Measurements from ENCODE around the gene BGN. TPM values are rescaled to one million over a fixed set of nuclear protein-coding genes. Genes with fewer than 3 reads are reported as not detected.

BGN gene
- total RNA-seq, 1 donor from 2014 or later: 50.0 TPM

GRCh38 chrX:153501530-153501929 is 6.8 kb downstream of the BGN start:
- H3K9me3 ChIP-seq (ENCODE audit: insufficient read depth, low read depth, low read length): no peaks in the 10 kb centered on the region
- Mint-ChIP-seq H3K27me3 (ENCODE audit: low read depth, unreplicated experiment) (no peaks in the 10 kb centered on the region), H3K4me1 (ENCODE audit: low read depth, unreplicated experiment) (peaks cover 2% of the 10 kb centered on the region), H3K4me3 (ENCODE audit: unreplicated experiment) (no peak overlapping the region), H3K36me3 (ENCODE audit: low read depth, unreplicated experiment) (no peaks in the 10 kb centered on the region), H3K9me3 (ENCODE audit: unreplicated experiment) (no peaks in the 10 kb centered on the region), H3K27ac (ENCODE audit: unreplicated experiment) (no peak overlapping the region)
- no peak overlapping the region for H3K4me3 ChIP-seq (ENCODE audit: insufficient read depth, low read depth, low read length)
- DNase-seq (ENCODE audit: low read depth) (no peak), FAIRE-seq (no peak)
- peaks cover 8% of the 10 kb centered on the region for H3K4me1 ChIP-seq (ENCODE audit: insufficient read depth, low read length)
- peaks cover 46% of the 10 kb centered on the region for H4K20me1 ChIP-seq (ENCODE audit: insufficient read depth, low read length)
- no peaks in the 10 kb centered on the region for H3K36me3 ChIP-seq (ENCODE audit: insufficient read depth, low read length)
- peak overlapping the region; percentile 3 for H3K9ac ChIP-seq (ENCODE audit: low read length)
- H2AFZ ChIP-seq (ENCODE audit: low read depth, low read length): no peak overlapping the region
- H3K27me3 ChIP-seq (ENCODE audit: insufficient read depth, low read length): no peaks in the 10 kb centered on the region
- H3K27ac ChIP-seq (ENCODE audit: low read depth, low read length): no peak overlapping the region
- TF ChIP-seq EZH2 (IDR thresholded peaks at IDR 0.05; ENCODE audit: insufficient read depth, low read length): no peak
- no peak for TF ChIP-seq CTCF (IDR thresholded peaks at IDR 0.05; ENCODE audit: insufficient read depth, low read depth, low read length)
- peak overlapping the region; percentile 67 for H3K4me2 ChIP-seq (ENCODE audit: low read length)
- peaks cover 38% of the 10 kb centered on the region for H3K79me2 ChIP-seq (ENCODE audit: insufficient read depth, low read length)

GRCh38 chrX:153502131-153502530 is 7.4 kb downstream of the BGN start:
- DNase-seq (ENCODE audit: low read depth) (no peak), FAIRE-seq (no peak)
- H3K36me3 ChIP-seq (ENCODE audit: insufficient read depth, low read length): no peaks in the 10 kb centered on the region
- no peak overlapping the region for H3K27ac Mint-ChIP-seq (ENCODE audit: unreplicated experiment)
- H3K27ac ChIP-seq (ENCODE audit: low read depth, low read length): no peak overlapping the region
- peaks cover 8% of the 10 kb centered on the region for H3K4me1 ChIP-seq (ENCODE audit: insufficient read depth, low read length)
- H3K4me1 Mint-ChIP-seq (ENCODE audit: low read depth, unreplicated experiment): peaks cover 2% of the 10 kb centered on the region
- H3K9me3 ChIP-seq (ENCODE audit: insufficient read depth, low read depth, low read length): no peaks in the 10 kb centered on the region
- H3K27me3 ChIP-seq (ENCODE audit: insufficient read depth, low read length): no peaks in the 10 kb centered on the region
- no peaks in the 10 kb centered on the region for H3K9me3 Mint-ChIP-seq (ENCODE audit: unreplicated experiment)
- H3K27me3 Mint-ChIP-seq (ENCODE audit: low read depth, unreplicated experiment): peaks cover 1% of the 10 kb centered on the region
- H3K9ac ChIP-seq (ENCODE audit: low read length): no peak overlapping the region
- H3K4me3 Mint-ChIP-seq (ENCODE audit: unreplicated experiment): no peak overlapping the region
- no peak for TF ChIP-seq CTCF (IDR thresholded peaks at IDR 0.05; ENCODE audit: insufficient read depth, low read depth, low read length)
- no peak for TF ChIP-seq EZH2 (IDR thresholded peaks at IDR 0.05; ENCODE audit: insufficient read depth, low read length)
- peaks cover 46% of the 10 kb centered on the region for H4K20me1 ChIP-seq (ENCODE audit: insufficient read depth, low read length)
- no peak overlapping the region for H3K4me2 ChIP-seq (ENCODE audit: low read length)
- peaks cover 36% of the 10 kb centered on the region for H3K79me2 ChIP-seq (ENCODE audit: insufficient read depth, low read length)
- H3K4me3 ChIP-seq (ENCODE audit: insufficient read depth, low read depth, low read length): no peak overlapping the region
- no peak overlapping the region for H2AFZ ChIP-seq (ENCODE audit: low read depth, low read length)
- no peaks in the 10 kb centered on the region for H3K36me3 Mint-ChIP-seq (ENCODE audit: low read depth, unreplicated experiment)

GRCh38 chrX:153502796-153503195 is 8.0 kb downstream of the BGN start:
- Histone ChIP-seq H3K4me3 (ENCODE audit: insufficient read depth, low read depth, low read length) (no peak overlapping the region), H3K9me3 (ENCODE audit: insufficient read depth, low read depth, low read length) (no peaks in the 10 kb centered on the region), H4K20me1 (ENCODE audit: insufficient read depth, low read length) (peaks cover 49% of the 10 kb centered on the region), H3K4me1 (ENCODE audit: insufficient read depth, low read length) (peaks cover 10% of the 10 kb centered on the region), H3K36me3 (ENCODE audit: insufficient read depth, low read length) (no peaks in the 10 kb centered on the region), H2AFZ (ENCODE audit: low read depth, low read length) (no peak overlapping the region), H3K27me3 (ENCODE audit: insufficient read depth, low read length) (no peaks in the 10 kb centered on the region), H3K79me2 (ENCODE audit: insufficient read depth, low read length) (peaks cover 34% of the 10 kb centered on the region), H3K4me2 (ENCODE audit: low read length) (no peak overlapping the region), H3K9ac (ENCODE audit: low read length) (no peak overlapping the region), H3K27ac (ENCODE audit: low read depth, low read length) (no peak overlapping the region)
- no peak overlapping the region for H3K4me3 Mint-ChIP-seq (ENCODE audit: unreplicated experiment)
- H3K36me3 Mint-ChIP-seq (ENCODE audit: low read depth, unreplicated experiment): no peaks in the 10 kb centered on the region
- no peak for FAIRE-seq
- H3K9me3 Mint-ChIP-seq (ENCODE audit: unreplicated experiment): no peaks in the 10 kb centered on the region
- peaks cover 2% of the 10 kb centered on the region for H3K4me1 Mint-ChIP-seq (ENCODE audit: low read depth, unreplicated experiment)
- TF ChIP-seq EZH2 (IDR thresholded peaks at IDR 0.05; ENCODE audit: insufficient read depth, low read length): no peak
- no peak for TF ChIP-seq CTCF (IDR thresholded peaks at IDR 0.05; ENCODE audit: insufficient read depth, low read depth, low read length)
- peaks cover 1% of the 10 kb centered on the region for H3K27me3 Mint-ChIP-seq (ENCODE audit: low read depth, unreplicated experiment)
- DNase-seq (ENCODE audit: low read depth): no peak
- H3K27ac Mint-ChIP-seq (ENCODE audit: unreplicated experiment): no peak overlapping the region

All from astrocyte (in vitro differentiated cells and primary cell).